Measurements from ENCODE around the gene KCNC4.

GRCh38 chr1:110220324-110220723 lies 10.2 kb downstream of the KCNC4 start:
- no peak for TF ChIP-seq POLR2A (IDR thresholded peaks at IDR 0.05)
- TF ChIP-seq CTCF (IDR thresholded peaks at IDR 0.05), result no peak
